ENCODE results near the gene CDK5R2.
A peak's percentile ranks its signal among the peaks of the same experiment; 100 is the strongest.

Gene CDK5R2

GRCh38 chr2:219003979-219004378 lies 44.5 kb downstream of the CDK5R2 start:
- no peak overlapping the region for H3K4me3 ChIP-seq (ENCODE audit: low read length)
- TF ChIP-seq CTCF (conservative IDR thresholded peaks at IDR 0.05; ENCODE audit: low read length), result no peak
- no peak for DNase-seq (ENCODE audit: low read depth)

GRCh38 chr2:219009294-219009693 lies 49.8 kb downstream of the CDK5R2 start:
- H3K4me3 ChIP-seq (ENCODE audit: low read length), result no peak overlapping the region
- TF ChIP-seq CTCF (conservative IDR thresholded peaks at IDR 0.05; ENCODE audit: low read length), result no peak
- no peak for DNase-seq (ENCODE audit: low read depth)

GRCh38 chr2:219010162-219010756 lies 50.8 kb downstream of the CDK5R2 start:
- 0 out of 2 replicates have a peak, but pooled peaks have one; percentile 4 for TF ChIP-seq CTCF (conservative IDR thresholded peaks at IDR 0.05; ENCODE audit: low read length)
- DNase-seq (ENCODE audit: low read depth), result no peak
- H3K4me3 ChIP-seq (ENCODE audit: low read length), result no peak overlapping the region

GRCh38 chr2:219010873-219011272 lies 51.4 kb downstream of the CDK5R2 start:
- TF ChIP-seq CTCF (conservative IDR thresholded peaks at IDR 0.05; ENCODE audit: low read length), result no peak
- DNase-seq (ENCODE audit: low read depth), result no peak
- H3K4me3 ChIP-seq (ENCODE audit: low read length), result no peak overlapping the region
